T follicular helper cell (primary cell): ENCODE results near the gene UNC5B.

ENCODE experiments used
- DNase-seq: peaks from one replicate; pipeline ENCODE4 v3.0.0-alpha.2; 2020; ENCODE audit warnings: low read depth

The UNC5B gene

GRCh38 chr10:71222601-71223346, 10.4 kb downstream of the UNC5B start:
- no peak for DNase-seq

- DNase-seq, result no peak
These were observed 11.1 kb downstream of the UNC5B start for GRCh38 chr10:71223347-71224058.

DNA sequence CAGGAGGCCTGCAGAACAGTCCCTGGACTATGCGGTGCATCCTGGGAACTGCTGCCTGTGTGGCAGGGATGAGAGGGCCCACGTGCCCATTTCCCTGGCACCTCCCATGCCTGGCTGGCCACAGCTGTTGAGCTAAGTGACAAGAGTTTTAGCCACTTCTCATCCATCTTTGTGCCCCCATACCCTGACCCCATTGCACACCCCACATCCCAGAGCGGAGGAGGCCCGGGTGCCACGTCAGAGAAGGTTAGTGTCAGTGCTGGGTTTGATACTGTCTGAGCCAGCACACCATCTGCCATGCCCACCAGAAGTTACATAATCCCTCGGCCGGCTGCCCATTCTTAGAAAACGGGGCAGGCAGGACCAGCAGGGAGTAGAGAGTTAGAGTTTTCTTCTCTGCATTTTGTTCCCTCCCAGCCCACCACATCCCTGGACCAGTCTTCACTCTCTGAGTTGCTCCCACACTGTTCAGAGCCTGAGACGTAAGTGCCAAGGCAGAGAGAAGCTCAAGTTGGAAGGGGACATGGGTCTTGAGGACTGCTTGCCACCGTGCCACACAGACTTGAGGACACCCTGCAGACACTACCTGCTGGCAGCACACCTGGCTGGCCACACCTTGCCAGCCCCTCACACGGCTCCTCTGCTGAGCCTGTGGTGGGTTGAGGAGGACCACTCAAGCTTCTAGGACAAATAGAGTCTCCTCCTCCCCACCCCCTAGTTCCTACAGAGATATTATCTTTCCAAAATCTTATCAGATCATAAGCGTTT, 13.1 kb downstream of the UNC5B start:
- DNase-seq, result no peak

- no peak for DNase-seq
These were observed 16.7 kb downstream of the UNC5B start for GRCh38 chr10:71228875-71229675.

DNA sequence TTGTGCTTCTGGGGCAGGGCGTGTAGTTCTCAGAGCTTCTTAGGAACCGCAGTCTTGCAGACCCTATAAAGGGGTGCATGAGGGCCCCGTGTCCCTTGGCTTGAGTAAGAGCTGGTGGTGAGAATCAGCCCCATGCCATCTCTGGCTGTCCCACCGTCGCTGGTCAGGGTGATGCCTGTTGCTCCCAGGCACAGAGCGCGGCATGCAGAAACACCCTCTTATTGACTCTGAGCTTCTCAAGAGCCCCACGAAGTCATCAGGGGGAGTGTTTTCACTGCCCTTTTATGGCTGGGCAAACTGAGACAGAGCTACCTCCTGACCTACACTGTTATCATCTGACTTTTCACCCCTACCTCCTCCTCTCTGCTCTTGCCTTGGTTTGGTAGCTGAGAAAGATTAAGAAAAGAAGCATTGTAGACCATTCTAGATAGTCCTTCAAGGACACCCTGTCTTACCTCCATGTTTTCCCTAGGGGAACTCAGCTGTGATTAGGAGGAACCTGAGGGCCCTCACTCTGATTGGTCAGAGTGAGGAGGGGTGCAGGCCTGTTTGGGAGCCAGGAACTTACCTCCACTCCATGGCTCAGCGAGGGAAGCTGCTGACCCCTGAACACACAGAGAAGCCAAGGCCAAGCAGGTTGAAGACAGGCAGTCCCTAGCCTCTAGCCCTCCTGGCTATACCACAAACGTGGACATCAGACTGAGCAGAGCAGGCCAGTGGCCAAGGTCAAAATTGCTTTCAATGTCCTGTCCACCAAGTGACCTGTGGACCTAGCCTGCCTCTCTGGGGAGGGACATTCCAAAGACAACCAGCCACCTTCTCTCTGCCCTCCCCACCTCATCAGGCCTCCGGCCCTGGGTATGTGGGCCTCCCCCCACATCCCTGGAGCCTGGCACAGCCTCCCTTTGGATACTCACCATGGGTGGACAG, 17.6 kb downstream of the UNC5B start:
- no peak for DNase-seq

- no peak for DNase-seq
These were observed 18.3 kb downstream of the UNC5B start for GRCh38 chr10:71230656-71231025.

DNA sequence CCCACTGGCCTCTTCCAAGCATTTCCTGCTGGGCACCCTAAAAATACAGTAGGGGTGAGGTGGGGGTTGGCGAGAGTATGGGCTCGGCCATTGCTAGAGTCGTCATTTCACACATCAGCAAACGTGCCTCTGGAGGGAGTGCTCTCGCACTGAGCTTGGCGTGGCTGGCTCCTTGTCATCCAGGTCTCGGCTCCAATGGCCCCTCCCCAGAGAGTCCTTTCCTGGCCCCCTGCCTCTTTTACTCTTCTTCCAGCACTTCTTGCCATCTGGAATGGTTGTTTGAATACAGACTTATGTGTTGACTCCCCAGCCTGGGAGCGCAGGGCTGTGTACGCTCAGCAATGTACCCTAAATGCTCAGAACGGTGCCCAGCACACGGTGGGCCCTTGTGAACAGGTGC, 18.8 kb downstream of the UNC5B start:
- DNase-seq, result no peak

GRCh38 chr10:71232089-71232998, 20.0 kb downstream of the UNC5B start:
- DNase-seq, result no peak

- no peak for DNase-seq
These were observed 21.1 kb downstream of the UNC5B start for GRCh38 chr10:71233482-71233892.

GRCh38 chr10:71234004-71234894, 21.9 kb downstream of the UNC5B start:
- no peak for DNase-seq

DNA sequence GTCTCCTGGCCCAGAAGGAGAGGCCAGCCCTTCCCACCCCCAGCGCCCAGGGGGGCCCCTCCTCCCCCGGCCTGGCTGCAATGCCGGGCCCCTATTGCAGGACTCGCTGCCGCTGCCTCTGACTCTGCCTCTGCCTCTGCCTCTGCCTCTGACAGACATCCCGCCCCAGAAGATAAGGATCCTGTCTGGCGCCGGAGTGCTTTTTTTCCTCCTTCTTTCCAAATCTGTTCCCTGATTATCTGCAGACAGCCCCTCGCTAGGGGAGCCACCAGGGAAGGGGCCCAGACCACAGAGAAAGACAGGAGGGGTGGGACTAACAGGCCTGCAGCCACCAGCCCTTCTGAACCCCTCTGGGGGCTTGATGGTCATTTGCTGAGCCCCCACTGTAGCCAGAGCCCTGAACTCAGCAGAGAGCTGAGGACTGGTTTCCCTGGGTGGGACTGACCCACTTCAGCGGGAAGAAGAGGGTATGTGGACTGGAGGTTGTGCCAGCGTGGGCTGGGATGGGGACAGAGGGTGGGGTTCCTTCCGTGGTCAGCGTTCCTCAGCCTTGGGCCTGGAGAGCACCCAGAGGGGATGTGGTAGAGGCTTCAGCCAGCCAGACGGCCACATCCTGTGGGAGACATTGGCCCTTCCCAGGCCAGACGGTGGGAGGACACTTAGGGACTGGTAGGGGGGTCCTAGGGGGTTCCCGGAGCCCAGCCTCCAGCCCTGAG, 22.8 kb downstream of the UNC5B start:
- no peak for DNase-seq

- DNase-seq, result no peak
These were observed 23.4 kb downstream of the UNC5B start for GRCh38 chr10:71235808-71236207.

DNA sequence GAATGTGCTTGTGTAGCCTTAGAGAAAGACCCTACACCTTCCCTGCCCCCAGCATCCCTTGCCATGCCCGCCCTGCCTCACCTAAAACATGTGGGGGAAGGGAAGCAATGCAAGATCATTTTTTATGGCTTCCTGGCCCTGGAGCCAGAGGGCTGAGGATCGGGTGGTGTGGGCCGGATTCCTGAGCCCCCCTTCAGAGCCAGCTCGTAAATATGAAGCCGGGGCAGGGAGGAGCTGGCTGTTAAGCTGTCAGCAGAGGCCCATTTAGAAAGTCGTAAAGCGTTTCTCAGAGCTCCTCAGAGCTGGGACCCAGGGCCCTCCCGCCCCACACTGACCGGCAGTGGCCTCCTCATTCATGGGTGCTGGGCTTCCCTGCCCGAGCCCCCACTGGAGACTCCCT, 23.9 kb downstream of the UNC5B start:
- DNase-seq, result no peak

- no peak for DNase-seq
These were observed 24.7 kb downstream of the UNC5B start for GRCh38 chr10:71236822-71237682.

DNA sequence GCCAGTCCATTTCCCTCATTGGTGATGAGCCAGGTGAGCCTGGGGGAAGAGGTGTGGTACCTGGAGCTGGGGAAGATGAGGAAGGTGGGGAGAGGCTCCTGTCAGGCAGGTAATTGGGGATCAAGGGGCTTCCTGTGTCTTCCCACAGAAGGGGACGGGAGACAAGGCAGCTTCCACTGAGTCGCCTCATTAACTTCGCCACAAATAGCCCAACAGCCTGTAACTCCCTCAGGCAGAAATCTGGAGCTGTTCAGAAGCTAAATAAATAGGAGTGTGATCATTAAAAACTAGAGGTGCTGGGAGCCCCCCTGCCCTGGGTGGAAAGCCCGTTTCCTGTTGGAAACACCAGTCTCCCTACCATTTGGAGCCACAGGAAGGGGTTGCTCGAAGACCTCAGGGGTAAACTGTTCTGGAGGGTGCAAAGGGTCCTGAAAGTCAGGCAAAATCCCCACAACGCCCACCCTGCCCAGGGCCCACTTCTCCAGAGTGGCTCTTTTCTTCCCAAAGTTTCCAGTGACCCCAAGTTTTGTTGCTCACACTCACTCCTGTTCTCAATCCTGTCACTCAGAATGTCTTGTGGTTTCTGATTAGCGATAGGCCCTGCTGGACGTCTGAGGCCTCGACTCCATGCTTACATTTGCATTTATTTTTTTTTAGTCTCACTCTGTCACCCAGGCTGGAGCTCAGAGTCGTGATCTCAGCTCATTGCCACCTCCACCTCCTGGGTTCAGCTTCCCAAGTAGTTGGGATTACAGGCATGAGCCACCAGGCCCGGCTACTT, 25.7 kb downstream of the UNC5B start:
- DNase-seq, result no peak

GRCh38 chr10:71238626-71239025, 26.3 kb downstream of the UNC5B start:
- DNase-seq, result no peak
